ENCODE measurements around the gene PIPOX.

Gene PIPOX

DNA sequence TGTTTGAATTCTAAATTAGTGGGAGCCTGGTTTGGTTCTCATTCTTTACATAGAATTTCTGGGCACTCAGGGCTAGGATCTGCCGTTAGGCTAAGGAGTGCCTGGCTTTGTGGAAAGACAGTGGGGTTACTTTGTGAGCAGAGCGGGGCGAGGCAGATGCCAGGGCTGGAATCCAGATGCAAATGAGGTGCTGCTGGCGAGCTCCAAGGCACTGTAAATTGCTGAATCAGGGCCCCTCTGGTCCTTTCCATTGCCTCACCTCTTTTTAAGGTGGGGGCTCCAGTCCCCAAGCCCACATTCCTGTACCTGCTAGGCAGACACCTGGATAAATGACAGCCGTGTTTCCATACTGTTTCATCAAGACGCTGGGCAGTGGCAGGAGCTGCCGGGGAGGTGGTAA lies 33.8 kb downstream of the PIPOX start:
- DNase-seq (ENCODE audit: low read depth): no peak
- no peak overlapping the region for H3K4me3 ChIP-seq (ENCODE audit: control insufficient read depth, low read depth, low read length)
- TF ChIP-seq, protein P1, sequence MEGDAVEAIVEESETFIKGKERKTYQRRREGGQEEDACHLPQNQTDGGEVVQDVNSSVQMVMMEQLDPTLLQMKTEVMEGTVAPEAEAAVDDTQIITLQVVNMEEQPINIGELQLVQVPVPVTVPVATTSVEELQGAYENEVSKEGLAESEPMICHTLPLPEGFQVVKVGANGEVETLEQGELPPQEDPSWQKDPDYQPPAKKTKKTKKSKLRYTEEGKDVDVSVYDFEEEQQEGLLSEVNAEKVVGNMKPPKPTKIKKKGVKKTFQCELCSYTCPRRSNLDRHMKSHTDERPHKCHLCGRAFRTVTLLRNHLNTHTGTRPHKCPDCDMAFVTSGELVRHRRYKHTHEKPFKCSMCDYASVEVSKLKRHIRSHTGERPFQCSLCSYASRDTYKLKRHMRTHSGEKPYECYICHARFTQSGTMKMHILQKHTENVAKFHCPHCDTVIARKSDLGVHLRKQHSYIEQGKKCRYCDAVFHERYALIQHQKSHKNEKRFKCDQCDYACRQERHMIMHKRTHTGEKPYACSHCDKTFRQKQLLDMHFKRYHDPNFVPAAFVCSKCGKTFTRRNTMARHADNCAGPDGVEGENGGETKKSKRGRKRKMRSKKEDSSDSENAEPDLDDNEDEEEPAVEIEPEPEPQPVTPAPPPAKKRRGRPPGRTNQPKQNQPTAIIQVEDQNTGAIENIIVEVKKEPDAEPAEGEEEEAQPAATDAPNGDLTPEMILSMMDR (conservative IDR thresholded peaks at IDR 0.05; ENCODE audit: control insufficient read depth, insufficient read depth, low read depth, low read length): no peak

DNA sequence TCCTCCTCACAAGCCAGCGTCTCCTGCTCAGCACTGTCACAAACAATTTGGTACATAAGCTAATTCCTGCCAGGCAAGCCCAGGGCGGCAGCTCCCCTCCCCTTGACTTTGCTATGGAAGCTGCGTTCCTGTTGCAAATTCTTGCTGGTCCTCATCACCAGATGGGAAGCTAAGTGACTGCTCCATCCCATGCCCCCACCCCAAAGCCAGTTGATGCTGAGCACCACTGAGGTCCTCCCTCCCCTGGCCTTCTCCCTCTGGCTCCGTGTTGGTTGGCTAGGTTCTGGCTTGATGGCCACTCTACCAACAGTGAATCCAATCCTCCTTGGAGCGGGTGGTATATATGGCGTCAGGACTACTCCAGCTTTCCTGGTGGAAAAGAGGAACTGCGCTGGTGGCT lies 34.4 kb downstream of the PIPOX start:
- DNase-seq (ENCODE audit: low read depth): no peak
- H3K4me3 ChIP-seq (ENCODE audit: control insufficient read depth, low read depth, low read length): no peak overlapping the region
- TF ChIP-seq, protein P1 (conservative IDR thresholded peaks at IDR 0.05; ENCODE audit: control insufficient read depth, insufficient read depth, low read depth, low read length): no peak

DNA sequence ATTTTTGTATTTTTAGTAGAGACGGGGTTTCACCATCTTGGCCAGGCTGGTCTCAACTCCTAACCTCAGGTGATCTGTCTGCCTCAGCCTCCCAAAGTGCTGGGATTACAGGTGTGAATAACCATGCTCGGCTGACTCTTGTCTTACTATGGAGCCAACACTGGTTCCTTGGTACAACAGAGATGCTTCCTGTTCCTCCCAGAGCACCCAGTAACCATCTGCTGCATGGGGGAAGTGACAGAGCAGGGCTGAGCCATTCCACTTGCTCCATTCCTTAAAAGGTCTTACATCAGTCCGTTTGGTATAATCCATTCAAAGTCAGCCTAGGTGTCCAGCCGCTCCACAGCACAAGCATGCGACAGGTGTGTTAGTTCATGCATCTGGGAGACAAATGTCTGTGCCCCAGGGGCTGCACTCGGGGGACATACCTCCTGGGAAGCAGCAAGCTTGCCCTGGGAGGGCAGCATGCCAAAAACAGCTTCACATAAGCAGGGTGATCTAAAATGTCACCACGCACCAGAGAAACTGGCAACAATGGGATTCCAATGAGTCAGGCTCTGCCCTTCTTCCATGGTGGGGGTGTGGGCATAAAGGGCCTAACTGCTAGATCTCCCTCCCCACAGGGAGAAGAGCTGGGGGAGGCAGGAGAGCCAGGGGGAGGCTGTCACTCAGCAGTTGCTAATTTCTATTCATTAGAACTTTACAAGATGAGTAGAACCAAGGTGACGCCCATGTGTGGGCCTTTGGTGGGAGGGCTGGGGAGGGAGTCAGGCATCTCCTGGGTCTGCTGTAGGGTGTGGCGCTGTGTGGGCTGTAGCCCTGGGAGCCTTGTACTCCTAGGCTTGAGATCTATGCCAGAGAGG lies 35.5 kb downstream of the PIPOX start:
- no peak overlapping the region for H3K4me3 ChIP-seq (ENCODE audit: control insufficient read depth, low read depth, low read length)
- TF ChIP-seq, protein P1 (conservative IDR thresholded peaks at IDR 0.05; ENCODE audit: control insufficient read depth, insufficient read depth, low read depth, low read length): no peak
- DNase-seq (ENCODE audit: low read depth): peak; percentile 11

DNA sequence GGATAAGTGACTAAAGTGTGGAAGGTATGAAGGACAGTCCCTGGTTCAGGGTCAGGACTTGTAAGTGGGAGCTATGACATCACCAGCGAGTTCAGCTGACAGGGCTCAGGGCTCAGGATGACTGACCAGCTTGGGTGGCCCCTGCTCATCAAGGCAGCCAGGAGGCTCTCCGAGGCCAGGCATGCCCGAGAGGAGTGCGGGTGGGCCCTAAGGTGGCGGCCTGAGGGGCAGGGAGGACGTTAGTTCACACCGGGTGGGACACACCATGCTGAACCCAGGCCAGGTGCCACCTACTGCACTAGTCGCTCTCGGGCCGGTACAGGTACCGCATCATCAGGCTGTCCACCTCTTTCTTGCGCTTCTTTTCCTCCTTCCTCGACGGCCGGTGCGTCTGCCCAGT lies 36.5 kb downstream of the PIPOX start:
- TF ChIP-seq, protein P1 (conservative IDR thresholded peaks at IDR 0.05; ENCODE audit: control insufficient read depth, insufficient read depth, low read depth, low read length): no peak
- DNase-seq (ENCODE audit: low read depth): no peak

DNA sequence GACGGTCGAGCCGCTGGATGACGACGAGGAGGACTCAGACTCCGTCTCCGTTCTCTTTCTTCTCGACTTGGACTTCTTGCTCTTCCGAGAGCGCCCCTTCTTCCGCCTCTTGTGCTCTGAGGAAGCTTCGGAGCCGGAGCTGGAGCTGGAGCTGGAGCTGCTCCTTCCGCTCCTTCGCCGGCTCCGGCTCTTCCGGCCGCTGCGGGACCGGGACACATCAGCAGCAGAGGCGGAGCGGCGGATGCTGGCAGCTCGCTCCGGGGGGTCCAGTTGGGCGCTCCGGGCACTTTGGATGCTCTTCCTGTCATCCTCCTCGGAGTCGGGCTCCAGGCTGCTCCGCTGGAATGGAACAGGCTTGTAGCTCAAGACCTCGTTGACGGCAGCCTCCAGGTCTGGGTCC lies 36.9 kb downstream of the PIPOX start:
- DNase-seq (ENCODE audit: low read depth): no peak
- TF ChIP-seq, protein P1 (conservative IDR thresholded peaks at IDR 0.05; ENCODE audit: control insufficient read depth, insufficient read depth, low read depth, low read length): no peak
- no peak overlapping the region for H3K4me3 ChIP-seq (ENCODE audit: control insufficient read depth, low read depth, low read length)

More for the DNA sequence above, 36.5 kb downstream of the PIPOX start:
- no peak overlapping the region for H3K4me3 ChIP-seq (ENCODE audit: control insufficient read depth, low read depth, low read length)

DNA sequence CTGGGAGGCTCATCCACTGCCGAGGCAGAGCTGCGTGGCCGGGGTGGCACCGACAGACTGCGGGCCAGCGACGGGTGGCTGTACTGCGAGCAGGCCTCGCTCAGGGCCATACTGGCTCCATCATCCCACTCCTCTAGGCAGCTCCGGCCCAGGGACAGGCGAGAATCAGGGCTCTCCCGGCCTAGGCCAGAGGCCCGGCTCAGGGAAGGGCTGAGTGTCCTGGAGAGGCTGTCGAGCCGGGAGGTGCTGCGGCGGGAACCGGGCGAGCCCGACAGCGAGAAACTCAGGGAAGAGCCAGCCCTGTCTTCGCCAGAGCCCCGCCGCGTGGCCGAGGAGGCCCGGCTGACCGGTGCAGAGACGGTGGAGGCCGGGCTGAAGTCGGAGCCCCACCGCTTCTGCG lies 37.4 kb downstream of the PIPOX start:
- DNase-seq (ENCODE audit: low read depth): no peak
- H3K4me3 ChIP-seq (ENCODE audit: control insufficient read depth, low read depth, low read length): no peak overlapping the region
- TF ChIP-seq, protein P1 (conservative IDR thresholded peaks at IDR 0.05; ENCODE audit: control insufficient read depth, insufficient read depth, low read depth, low read length): no peak
